GM10266 (cell line): ENCODE data around the gene MUTYH.

Source experiments
- DNase-seq: peaks from one replicate; pipeline ENCODE4 v3.0.0; 2012; ENCODE audit errors: extremely low spot score
- TF ChIP-seq, protein P1 (sequence below): IDR thresholded peaks from 2 replicates; pipeline ENCODE4 v1.5.1; 2012; ENCODE audit warnings: mild to moderate bottlenecking, low read depth; ENCODE audit not compliant: control insufficient read depth, insufficient read depth; ENCODE audit errors: missing control alignments

Gene MUTYH

DNA sequence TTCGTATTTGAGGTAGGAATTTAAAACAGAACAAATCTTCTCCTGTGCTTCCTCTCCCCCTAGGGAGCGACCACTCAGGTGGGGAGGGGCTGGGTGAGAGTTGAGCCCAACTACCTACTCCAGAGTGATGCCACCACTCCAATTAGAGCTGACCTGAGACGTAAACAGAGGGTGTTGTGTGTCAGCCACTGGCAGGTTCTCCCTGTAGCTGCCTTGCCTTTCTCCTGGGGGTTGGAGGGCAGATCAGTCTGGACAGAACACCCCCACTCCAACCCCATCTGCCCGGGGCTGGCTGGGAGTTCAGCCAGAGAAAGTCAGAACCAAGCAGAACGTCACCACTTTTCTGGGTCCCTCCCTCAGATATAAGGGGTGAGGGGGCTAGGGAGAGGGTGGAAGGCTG is 11.6 kb downstream of the MUTYH start:
- no peak for DNase-seq
- TF ChIP-seq, protein P1, sequence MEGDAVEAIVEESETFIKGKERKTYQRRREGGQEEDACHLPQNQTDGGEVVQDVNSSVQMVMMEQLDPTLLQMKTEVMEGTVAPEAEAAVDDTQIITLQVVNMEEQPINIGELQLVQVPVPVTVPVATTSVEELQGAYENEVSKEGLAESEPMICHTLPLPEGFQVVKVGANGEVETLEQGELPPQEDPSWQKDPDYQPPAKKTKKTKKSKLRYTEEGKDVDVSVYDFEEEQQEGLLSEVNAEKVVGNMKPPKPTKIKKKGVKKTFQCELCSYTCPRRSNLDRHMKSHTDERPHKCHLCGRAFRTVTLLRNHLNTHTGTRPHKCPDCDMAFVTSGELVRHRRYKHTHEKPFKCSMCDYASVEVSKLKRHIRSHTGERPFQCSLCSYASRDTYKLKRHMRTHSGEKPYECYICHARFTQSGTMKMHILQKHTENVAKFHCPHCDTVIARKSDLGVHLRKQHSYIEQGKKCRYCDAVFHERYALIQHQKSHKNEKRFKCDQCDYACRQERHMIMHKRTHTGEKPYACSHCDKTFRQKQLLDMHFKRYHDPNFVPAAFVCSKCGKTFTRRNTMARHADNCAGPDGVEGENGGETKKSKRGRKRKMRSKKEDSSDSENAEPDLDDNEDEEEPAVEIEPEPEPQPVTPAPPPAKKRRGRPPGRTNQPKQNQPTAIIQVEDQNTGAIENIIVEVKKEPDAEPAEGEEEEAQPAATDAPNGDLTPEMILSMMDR = no peak

DNA sequence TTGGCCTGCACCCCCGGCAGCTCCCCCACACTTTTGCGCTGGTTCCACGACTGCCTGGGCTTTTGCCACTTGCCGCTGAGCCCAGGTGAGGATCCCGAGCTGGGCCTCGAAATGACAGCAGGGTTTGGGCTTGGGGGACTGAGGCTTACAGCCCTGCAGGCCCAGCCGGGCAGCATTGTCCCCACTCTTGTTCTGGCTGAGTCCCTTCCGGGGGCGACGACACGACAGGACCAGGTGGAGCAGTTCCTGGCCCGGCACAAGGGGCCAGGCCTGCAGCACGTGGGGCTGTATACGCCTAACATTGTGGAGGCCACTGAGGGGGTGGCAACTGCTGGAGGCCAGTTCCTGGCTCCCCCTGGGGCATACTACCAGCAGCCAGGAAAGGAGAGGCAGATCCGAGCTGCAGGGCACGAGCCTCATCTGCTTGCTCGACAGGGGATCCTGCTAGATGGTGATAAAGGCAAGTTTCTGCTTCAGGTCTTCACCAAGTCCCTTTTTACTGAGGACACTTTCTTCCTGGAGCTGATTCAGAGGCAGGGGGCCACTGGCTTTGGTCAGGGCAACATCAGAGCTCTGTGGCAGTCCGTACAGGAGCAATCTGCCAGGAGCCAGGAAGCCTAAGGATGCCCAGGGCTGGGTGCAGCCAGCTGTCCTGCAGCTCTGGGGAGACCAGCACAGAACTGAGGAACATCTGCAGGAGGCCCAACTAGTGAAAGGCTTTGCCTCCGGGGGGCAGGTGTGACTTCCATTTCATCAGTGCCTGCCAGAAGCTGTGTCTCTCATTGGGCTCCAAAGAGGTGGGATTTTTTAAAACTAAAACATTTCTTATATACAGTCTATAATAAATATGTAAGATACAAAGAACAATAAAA is 12.4 kb downstream of the MUTYH start:
- DNase-seq = peak; percentile 43

DNA sequence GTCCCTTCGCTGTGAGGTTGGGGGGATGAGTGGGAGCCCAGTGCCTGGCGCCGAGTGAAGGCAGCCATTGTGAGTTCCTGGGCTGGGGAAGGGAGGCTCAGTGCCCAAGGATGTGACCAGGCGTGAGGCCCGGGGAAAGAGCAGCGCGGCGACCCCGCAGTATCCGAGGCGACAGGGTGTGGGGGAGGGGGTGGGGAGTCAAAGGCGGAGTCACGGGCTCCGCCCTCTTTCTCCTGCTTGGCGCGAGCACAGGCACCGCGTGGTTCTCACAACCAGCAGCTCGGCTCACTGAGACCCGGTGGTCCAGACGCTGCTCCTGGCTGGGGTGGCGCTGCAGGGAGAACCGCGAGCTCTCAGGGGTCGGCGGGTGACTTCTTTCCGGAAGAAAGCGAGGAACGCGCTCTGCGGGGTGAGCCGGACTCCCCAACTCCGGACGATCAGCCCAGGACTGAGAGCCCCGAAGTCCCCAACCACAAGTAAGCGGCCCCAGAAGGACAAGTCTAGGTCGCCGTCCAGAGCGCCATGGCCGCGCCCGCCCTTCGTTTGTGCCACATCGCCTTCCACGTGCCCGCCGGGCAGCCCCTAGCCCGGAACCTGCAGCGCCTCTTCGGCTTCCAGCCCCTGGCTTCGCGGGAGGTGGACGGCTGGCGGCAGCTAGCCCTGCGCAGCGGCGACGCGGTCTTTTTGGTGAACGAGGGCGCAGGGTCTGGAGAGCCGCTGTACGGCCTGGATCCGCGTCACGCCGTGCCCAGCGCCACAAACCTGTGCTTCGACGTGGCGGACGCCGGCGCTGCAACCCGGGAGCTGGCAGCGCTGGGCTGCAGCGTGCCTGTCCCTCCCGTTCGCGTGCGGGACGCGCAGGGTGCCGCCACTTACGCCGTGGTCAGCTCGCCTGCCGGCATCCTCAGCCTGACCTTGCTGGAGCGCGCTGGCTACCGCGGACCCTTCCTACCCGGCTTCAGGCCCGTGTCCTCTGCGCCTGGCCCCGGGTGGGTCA is 13.3 kb downstream of the MUTYH start, which contains the start of gene HPDL:
Gene HPDL, plus strand, starts transcription at position 269 of the 997 bp plus-strand sequence. Its CDS starts 254 bp downstream, at position 523.
- DNase-seq = peak; percentile 81

More for the DNA sequence above, 12.4 kb downstream of the MUTYH start:
- TF ChIP-seq, protein P1 = no peak

DNA sequence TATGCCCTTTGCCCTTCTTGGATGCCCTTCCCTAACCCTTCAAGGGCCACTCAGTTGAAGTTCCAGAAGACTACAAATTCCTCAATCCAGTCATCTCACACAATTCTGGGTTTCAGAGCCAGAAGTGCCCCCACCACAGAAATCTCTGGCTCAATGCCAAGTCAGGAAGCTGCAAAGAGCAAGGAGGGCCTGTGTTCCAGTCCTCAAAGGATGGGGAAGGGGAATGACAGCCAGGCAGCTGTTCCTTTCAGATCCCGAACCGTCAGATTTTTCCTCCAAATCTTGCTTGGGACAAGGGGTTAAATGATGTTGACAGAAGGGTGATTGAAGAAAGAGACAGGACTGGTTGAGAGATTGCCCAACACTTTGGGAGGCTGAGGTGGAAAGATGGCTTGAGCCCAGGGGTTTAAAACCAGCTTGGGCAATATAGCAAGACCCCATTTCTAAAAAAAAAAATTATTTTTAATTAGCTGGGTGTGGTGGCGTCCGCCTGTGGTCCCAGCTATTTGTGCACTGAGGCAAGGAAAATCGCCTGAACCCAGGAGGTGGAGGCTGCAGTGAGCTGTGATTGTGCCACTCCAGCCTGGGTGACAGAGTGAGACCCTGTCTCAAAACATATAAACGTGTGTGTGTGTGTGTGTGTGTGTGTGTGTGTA is 14.3 kb downstream of the MUTYH start:
- peak; percentile 9 for DNase-seq
- TF ChIP-seq, protein P1 = no peak

More for the DNA sequence above, 13.3 kb downstream of the MUTYH start, which contains the start of gene HPDL:
- TF ChIP-seq, protein P1 = peak; percentile 29

DNA sequence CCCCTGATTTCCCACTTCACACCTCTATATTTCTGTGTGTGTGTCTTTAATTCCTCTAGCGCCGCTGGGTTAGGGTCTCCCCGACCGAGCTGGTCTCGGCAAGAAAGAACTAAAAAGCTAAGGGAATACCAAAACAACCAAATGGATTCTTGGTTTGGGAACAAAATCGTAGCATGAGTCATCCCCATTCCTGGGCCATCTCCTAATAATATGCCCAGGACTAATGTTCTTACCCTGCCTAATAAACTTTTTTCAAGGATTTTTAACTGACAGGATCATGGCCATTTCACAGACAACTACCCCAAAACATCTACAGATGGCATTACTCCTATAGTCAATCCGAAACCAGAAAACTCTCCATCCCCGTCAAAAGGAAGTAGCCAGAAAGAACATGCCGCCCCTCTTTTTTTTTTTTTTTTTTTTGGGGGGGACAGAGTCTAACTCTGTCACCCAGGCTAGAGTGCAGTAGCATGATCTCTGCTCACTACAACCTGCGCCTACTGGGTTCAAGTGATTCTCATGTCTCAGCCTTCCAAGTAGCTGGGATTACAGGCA is 17.7 kb downstream of the MUTYH start:
- TF ChIP-seq, protein P1 = no peak
- DNase-seq = peak; percentile 6

DNA sequence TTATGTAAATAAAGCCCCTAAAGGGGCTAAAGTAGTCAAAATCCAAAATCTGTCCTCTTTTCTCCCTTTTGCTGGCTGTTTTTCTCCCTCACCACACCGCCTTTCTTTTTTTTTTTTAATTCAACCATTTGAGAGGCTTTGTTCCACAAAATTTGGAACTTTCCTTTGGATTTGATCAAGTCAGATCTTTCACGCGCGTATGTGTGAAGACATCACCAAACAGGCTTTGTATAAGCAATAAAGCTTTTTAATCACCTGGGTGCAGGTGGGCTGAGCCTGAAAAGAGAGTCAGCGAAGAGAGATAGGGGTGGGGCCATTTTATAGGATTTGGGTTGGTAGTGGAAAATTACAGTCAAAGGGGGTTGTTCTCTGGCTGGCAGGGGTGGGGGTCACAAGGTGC is 18.8 kb downstream of the MUTYH start:
- TF ChIP-seq, protein P1 = no peak
- DNase-seq = no peak
